HepG2 (cell line): ENCODE data around the gene KRT27.

Source experiments
- HCFC1 ChIP-seq: fragments of 150-350 bp; IDR thresholded peaks from 2 replicates; pipeline ENCODE4 v1.6.1; 2014; ENCODE audit warnings: low read depth, low read length
- POLR2A ChIP-seq, 2 experiments: IDR thresholded peaks; 2 replicates each; pipeline ENCODE4 v1.6.1; 2011; ENCODE audit warnings: low read depth in 2 of 2, low read length in 2 of 2, mild to moderate bottlenecking in 1 of 2, moderate library complexity in 1 of 2; ENCODE audit not compliant: insufficient read depth in 1 of 2
- TF ChIP-seq, protein P1 (sequence below): sonication (generic); formaldehyde crosslinking; IDR thresholded peaks from 2 replicates; pipeline ENCODE4 v1.5.0; 2020; ENCODE audit warnings: mild to moderate bottlenecking, missing genetic modification reagents, moderate library complexity

DNA sequence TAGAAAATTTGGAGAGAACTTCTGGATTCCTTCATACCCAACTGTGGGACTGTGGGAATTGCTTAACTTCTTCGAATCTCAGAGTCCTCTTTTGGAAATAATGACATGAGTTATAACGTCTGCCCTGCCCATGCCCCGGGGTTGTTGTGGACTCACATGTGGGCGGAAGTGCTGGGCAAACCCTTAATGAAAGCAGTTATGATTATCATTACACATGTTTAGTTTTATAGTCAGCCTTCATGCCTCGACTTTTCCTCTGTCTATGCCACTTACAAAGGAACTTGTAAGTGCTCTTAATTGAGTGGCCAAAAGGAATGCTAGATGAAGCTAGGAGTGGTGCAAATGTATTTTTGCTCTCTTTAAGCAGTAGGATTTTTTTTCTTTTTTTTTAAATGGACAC is 3.9 kb downstream of the KRT27 start:
- no peak for TF ChIP-seq POLR2A (IDR thresholded peaks at IDR 0.05; ENCODE audit: insufficient read depth in 1 of 2, low read depth in 2 of 2, low read length in 2 of 2)
- no peak for TF ChIP-seq HCFC1
- TF ChIP-seq, protein P1, sequence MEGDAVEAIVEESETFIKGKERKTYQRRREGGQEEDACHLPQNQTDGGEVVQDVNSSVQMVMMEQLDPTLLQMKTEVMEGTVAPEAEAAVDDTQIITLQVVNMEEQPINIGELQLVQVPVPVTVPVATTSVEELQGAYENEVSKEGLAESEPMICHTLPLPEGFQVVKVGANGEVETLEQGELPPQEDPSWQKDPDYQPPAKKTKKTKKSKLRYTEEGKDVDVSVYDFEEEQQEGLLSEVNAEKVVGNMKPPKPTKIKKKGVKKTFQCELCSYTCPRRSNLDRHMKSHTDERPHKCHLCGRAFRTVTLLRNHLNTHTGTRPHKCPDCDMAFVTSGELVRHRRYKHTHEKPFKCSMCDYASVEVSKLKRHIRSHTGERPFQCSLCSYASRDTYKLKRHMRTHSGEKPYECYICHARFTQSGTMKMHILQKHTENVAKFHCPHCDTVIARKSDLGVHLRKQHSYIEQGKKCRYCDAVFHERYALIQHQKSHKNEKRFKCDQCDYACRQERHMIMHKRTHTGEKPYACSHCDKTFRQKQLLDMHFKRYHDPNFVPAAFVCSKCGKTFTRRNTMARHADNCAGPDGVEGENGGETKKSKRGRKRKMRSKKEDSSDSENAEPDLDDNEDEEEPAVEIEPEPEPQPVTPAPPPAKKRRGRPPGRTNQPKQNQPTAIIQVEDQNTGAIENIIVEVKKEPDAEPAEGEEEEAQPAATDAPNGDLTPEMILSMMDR (CRISPR knock-in tag), result no peak
